Neural progenitor cell (in vitro differentiated cells): Measurements from ENCODE around the gene TMBIM6.

Source experiments
- EZH2 ChIP-seq: fragments of 200-600 bp; sonication (generic); IDR thresholded peaks from 2 replicates; pipeline ENCODE4 v1.6.1; 2017; ENCODE audit warnings: antibody characterized with exemption, mild to moderate bottlenecking, moderate library complexity
- EZH2phosphoT487 ChIP-seq: fragments of 200-600 bp; sonication (generic); IDR thresholded peaks from 2 replicates; pipeline ENCODE4 v1.6.1; 2017; ENCODE audit warnings: antibody characterized with exemption
- TF ChIP-seq, protein P1 (sequence below): fragments of 200-600 bp; sonication (generic); IDR thresholded peaks from 2 replicates; pipeline ENCODE4 v1.5.1; 2017; ENCODE audit warnings: antibody characterized with exemption, mild to moderate bottlenecking

DNA sequence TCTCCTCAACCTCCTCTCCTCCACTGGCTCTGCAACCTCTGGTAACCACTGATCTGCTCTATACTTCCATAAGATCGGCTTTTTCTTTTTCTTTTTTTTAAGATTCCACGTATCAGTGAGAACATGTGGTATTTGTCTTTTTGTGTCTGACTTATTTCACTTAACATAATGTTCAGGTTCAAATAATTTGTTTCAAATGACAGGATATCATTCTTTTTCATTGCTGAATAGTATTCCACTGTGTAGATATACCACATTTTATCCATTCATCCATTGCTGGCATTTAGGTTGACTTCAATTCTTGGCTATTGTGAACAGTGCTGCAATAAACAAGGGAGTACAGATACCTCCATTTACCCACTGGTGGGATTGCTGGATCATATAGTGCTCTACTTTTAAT, 46.3 kb downstream of the TMBIM6 start:
- TF ChIP-seq EZH2 (no peak), EZH2phosphoT487 (no peak)
- TF ChIP-seq, protein P1, sequence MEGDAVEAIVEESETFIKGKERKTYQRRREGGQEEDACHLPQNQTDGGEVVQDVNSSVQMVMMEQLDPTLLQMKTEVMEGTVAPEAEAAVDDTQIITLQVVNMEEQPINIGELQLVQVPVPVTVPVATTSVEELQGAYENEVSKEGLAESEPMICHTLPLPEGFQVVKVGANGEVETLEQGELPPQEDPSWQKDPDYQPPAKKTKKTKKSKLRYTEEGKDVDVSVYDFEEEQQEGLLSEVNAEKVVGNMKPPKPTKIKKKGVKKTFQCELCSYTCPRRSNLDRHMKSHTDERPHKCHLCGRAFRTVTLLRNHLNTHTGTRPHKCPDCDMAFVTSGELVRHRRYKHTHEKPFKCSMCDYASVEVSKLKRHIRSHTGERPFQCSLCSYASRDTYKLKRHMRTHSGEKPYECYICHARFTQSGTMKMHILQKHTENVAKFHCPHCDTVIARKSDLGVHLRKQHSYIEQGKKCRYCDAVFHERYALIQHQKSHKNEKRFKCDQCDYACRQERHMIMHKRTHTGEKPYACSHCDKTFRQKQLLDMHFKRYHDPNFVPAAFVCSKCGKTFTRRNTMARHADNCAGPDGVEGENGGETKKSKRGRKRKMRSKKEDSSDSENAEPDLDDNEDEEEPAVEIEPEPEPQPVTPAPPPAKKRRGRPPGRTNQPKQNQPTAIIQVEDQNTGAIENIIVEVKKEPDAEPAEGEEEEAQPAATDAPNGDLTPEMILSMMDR = no peak
